ENCODE results near the gene BOC.

GRCh38 chr3:113222451-113223086 lies 11.2 kb downstream of the BOC start:
- TF ChIP-seq EZH2 (IDR thresholded peaks at IDR 0.05; ENCODE audit: borderline replicate concordance, low read depth, low read length, severe bottlenecking) (no peak), MYC (IDR thresholded peaks at IDR 0.05; ENCODE audit: low read depth, low read length) (no peak), CTCF (IDR thresholded peaks at IDR 0.05; ENCODE audit: extremely low read depth in 1 of 2, insufficient read depth in 1 of 2, low read depth in 1 of 2, low read length in 2 of 2) (no peak), POLR2A (IDR thresholded peaks at IDR 0.05; ENCODE audit: low read depth, low read length) (no peak), JUN (IDR thresholded peaks at IDR 0.05; ENCODE audit: borderline replicate concordance, insufficient read depth, insufficient read length, low read depth) (no peak), POLR2AphosphoS5 (IDR thresholded peaks at IDR 0.05; ENCODE audit: insufficient read depth, low read depth, low read length) (no peak), GATA2 (IDR thresholded peaks at IDR 0.05; ENCODE audit: insufficient read depth, insufficient read length, low read depth, low read length) (no peak)

Data from endothelial cell of umbilical vein (primary cell).